Fibroblast of mammary gland (primary cell): ENCODE measurements around the gene SUPT5H.

Experiments
- DNase-seq: peaks from one replicate; pipeline ENCODE4 v3.0.0-alpha.2; 2010; ENCODE audit warnings: low read depth
- H3K4me3 ChIP-seq: 2 replicates; pipeline ENCODE4 v1.5.1; 2011; ENCODE audit warnings: low read depth, mild to moderate bottlenecking, low read length, moderate library complexity; ENCODE audit not compliant: control insufficient read depth
- CTCF ChIP-seq: conservative IDR thresholded peaks from 2 replicates; pipeline ENCODE4 v1.5.1; 2011; ENCODE audit warnings: low read depth, low read length, inconsistent platforms; ENCODE audit not compliant: control insufficient read depth, insufficient read depth

Gene SUPT5H

GRCh38 chr19:39520541-39521484 is 75.4 kb downstream of the SUPT5H start:
- no peak for TF ChIP-seq CTCF
- no peak for DNase-seq
- H3K4me3 ChIP-seq = no peak overlapping the region

GRCh38 chr19:39524495-39524894 is 79.1 kb downstream of the SUPT5H start:
- TF ChIP-seq CTCF = no peak
- DNase-seq = no peak
- H3K4me3 ChIP-seq = no peak overlapping the region

GRCh38 chr19:39525205-39525604 is 79.8 kb downstream of the SUPT5H start:
- no peak overlapping the region for H3K4me3 ChIP-seq
- no peak for DNase-seq
- TF ChIP-seq CTCF = no peak
